GM21367 (cell line): ENCODE results near the gene SCUBE1.
"Not testable (repeated sequence)": the region's sequence is repeated elsewhere in the genome, so short reads cannot be mapped to it uniquely, and the experiment has no call there.

Experiments used
- ATAC-seq: cut with Tn5 transposase; IDR thresholded peaks from one replicate; pipeline ENCODE4 v1.9.1; 2021; ENCODE audit not compliant: unreplicated experiment

Gene SCUBE1

DNA sequence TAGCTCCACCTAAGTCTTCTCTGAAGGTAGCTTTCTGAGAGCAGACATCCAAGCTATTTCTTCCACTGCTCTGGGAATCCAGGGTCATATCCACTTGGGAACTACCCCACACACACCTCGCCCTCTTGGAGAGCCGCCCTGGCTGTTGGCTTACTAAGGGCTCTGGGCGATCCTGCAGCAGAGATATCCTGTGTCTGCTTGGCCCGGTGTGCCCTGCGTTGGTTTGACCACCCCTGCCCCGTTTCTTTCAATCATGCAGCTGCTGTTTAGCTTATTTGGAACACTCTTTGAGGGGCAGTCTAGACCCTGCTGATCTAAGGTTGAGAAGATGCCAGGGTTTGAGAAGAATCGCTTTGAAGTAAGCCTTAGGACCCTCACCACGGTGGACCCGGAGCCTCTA, 17.4 kb upstream of the SCUBE1 start:
- ATAC-seq = no peak

DNA sequence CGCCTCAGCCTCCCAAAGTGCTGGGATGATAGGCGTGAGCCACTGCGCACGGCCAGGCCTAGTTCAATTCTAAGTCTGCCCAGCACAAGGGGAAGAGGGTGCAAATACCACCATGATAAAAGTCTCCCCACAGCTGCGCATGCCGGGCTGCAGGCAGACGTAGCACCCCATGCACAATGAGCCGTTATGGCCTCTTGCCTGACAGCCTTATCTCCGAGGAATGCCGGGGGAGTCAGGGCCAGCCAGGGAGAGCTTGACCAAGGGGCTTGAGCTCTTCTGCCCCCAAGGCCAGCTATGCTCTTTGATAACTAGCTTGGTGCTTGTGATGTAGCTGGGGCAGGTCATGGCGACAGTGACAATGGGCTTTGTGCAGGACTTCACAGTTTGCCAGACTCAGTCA, 13.7 kb upstream of the SCUBE1 start:
- ATAC-seq = no peak

DNA sequence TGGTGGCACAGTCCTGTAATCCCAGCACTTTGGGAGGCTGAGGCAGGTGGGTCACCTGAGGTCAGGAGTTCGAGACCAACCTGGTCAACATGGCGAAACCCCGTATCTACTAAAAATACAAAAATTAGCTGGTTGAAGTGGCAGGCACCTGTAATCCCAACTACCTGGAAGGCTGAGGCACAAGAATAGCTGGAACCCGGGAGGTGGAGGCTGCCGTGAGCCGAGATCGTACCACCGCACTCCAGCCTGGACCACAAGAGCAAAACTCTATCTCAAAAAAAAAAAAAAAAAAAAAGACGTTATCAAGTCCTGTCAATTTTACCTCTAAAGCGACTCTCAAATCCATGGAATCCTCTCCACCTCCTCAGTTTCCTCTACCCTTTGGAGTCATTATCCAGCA, 12.5 kb upstream of the SCUBE1 start:
- not testable (repeated sequence) for ATAC-seq

DNA sequence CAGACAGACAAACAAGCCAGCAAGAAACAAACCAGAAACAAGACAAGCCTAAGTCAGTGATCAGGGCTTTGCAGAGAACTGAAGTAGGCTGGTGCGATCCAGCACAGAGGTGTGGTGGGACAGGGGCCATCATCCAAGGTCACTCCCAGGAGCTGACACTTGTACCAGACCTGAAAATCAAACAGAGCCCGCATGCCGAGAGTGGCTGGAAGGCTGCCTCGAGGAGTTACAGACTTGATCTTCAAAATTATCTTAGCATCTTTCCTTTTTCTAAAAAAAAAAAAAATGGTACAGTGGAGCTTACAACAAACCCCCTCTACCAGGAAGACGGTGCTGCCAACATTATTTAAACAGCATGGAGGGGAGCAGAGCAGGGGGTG, 8.8 kb upstream of the SCUBE1 start:
- ATAC-seq = no peak

DNA sequence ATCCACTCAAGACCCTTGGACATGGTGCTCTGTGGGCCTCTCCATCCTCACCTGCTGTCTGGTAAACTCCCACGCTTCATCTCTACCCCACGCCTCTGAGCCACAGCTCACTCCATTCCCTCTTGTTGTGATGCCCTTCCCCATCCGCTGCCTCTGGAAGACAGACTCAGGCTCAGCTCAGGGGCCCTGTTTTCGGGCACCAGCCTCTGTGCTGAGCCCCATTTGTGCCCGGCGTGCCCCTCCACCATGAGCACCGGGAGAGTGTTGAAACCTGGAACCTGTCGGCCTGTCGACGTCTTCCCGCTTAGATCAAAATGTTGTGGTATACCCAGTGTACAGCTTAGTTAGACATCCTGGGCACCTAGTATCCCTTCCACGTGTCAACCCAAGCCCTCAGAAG, 6.5 kb upstream of the SCUBE1 start:
- no peak for ATAC-seq

DNA sequence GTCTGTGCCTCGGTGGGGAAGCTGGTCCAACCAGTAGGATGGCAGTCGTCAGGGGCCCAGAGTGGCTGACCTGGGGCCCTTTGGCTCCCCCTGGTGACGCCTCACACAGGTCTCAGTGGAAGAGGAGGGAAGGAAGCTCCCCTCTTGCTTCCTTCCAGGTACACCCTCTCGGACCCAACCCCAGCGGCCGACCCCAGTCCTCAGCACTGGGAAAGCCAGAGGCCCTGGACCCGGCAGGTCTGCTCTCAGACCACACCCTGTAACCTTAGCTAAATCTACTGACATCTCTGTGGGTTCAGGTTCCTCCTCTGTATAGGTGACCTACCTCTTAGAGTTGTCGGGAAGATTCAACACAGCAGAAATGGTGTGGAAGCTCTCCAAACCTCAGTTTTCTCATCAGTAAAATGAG, 3.4 kb upstream of the SCUBE1 start:
- ATAC-seq = no peak

DNA sequence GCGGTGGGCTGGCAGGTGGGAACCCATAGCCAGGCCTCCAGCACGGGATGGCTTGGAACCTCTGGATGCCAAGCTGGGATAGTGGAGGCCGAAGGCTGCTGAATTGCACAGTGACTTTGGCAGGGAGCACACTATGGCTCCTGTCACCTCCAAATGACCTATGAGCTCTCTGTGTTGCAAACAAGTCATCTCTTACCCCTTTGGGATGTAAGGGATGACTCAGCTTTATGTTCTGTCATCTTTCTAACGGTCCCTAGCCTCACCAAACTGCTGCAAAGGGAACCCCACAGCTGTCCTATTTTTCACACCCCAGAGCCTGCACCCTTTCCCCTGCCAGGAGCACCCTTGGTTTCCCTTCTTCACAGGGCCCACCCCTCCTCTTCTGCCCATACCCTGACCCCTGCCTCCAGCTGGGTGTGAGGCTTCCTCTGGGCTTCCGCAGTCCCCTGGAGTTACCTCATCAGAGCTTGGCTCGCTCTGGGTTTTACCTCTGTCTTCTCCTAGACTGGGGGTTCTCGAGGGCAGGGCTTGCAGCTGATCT, 2.7 kb upstream of the SCUBE1 start:
- ATAC-seq = no peak

DNA sequence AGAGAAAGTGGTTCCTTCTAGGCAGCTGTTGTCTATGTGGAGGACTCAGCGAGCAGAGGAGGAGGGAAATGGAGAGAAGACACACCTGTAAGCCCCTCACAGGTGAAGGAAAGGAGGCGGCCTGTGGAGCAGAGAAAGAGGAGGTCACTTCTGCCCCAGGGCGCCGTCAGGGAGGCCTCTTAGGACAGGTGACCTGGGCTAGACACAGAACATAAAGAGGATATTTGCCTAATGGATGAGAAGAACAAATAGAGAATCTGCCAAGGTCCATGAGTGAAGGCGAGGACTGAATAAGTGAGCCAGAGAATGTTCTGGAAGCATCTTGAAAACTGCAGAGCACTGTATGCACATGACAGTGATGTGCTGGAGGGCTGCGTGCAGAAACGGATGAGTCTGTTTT, 2.2 kb upstream of the SCUBE1 start:
- ATAC-seq = no peak

DNA sequence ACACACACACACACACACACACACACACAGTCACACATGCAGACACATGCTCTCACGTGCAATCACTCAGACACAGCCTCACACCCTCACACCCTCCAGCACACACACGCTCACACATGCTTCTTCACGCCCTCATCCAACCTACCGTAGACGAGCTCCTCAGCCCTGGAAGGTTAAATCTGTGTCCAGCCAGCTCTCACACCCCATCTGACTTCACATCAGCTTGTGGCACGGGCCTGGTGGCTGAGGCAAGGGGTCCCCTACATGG, 1.3 kb upstream of the SCUBE1 start:
- ATAC-seq = no peak

DNA sequence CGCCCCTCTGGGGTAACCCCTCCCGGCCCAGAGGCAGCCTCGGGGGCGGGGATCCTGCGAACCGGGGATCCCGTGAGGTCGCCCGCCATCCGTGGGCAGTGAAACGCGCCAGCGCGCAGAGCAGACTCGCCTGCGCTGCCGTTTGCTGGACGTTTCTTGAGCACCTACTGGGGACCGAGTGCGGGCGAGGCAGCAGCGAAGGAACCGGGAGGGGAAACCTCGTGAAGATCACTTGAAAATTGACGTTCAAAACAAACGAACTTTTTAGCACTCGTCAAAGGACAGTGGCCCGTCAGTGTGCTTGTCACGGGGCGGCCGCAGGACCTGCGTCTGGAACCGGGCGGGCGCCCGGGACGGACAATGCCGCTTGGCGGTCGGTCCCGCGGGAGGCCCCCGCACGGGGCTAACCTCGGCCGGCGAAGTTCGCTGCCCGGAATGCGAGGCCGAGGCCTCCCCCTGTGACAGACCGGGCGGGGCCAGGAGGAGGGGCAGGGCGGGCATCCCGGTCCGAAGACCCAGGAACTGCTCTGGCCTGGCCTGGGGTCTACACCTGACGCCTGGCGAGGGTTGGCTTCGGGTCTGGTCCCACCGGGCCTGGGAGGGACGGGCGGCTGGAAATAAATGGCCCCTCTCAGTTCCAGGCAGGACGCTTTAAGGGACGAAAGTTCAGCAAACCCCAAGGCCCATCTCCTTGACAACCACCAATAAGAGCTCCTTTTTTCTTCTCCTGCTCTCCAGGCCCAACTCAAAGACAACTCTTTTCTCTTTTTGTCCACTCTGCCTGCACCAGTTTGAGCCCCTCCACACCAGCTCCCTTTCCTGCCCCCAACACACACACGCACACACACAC, 723 bp upstream of the SCUBE1 start:
- no peak for ATAC-seq

DNA sequence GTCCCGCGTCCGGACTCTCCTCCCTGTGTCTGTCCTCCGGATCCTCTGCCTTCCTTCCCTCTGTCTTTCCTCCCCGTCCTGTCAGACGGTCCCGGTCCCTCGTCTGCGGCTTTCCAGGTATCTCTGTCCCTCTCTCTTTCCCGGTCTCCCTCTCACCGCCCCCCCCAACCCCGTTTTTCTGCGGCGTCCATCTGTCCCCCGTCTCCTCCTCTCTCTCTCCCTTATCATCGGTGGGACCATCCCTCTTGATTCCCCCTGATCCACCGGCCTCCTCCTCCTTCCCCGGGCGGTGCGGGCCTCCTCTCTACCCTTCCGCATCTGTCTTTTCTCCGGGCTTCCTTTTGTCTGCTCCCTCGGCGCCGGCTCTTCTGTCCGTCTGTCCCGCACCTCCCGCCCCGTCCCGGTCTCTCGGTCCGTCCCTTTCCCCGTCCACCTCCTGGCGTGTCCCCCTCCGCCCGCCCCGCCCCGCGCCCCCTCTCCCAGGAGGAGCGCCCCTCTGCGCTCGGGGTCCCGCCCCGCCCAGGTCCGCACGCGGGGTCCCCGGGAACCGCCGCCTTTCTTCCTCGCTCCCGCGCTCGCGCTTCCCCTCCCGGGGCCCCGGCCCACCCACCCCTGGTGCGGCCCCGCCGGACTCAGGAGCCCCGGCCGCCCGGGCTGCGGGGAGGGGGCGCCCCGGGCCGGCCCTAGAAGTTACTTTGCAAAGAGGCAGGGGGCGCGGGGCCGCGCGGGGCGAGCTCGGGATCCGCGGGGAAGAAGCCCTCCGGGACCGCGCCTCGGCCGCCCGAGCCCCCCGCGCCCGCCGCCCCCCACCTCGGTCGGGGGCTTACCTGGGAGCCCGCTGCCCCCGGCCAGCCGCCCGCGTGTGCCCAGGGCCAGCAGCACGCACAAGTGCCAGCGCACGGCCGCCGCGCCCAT, 568 bp downstream of the SCUBE1 start:
- no peak for ATAC-seq

DNA sequence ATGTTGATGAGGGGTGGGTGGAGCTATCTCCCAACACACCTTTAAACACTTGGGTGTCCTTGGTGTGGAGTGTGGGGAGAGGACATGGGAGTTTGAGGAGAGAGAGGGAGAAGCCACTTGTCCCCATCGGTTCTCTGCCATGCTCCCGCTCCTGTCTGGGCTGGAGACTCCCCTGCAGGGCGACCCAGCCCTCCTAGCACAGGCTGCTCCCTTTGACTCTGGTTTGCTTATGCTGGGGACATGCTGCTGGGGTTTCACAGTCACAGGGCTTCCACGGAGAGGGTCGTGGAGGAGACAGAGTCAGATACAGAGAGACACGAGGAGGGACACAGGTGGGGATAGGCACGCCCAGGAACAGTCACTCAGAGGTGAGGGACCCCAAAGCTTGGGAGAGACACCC, 1.6 kb downstream of the SCUBE1 start:
- no peak for ATAC-seq

DNA sequence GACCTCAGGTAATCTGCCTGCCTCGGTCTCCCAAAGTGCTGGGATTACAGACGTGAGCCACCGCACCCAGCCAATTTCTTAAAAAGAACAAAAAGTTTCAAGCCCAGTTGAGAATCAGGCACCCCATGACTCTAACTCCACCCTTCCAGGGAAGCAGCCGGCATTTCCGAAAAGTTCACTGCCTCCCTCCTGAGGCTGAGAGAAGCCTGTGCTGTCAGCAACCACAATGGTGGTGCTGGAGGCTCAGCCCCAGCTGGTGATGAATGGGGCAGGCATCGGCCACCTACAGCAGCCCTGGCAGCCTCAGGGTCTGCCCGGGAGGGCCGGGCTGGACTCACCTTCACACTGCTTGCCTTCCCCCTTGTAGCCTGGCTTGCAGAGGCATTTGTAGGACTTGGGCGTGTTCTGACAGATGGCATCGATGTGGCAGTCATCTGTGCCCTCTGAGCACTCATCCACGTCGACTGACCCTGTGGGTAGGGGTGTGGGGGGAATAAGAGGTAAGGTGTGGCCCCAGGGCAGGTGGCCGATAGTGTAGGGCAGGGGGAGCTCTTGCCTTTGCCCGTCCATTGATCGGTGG, 4.3 kb downstream of the SCUBE1 start:
- no peak for ATAC-seq

DNA sequence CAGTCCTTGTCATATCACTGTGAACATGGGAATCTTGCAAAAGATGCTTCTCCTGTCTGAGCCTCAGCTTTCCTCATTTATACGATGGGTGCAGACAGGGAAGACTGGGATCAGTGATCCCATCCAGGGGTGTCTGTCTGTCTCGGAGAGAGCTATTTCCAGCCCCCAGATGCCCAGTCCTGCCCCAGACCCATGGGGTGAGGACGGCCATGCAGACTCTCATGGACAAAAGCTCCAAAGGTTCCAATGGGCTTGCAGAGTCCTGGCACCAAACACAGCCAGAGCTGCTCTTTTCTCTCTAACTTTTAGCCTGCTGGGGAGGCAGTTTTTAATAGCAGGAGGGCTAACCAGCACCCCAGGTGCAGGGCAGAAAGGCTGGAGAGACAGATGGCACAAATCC, 5.2 kb downstream of the SCUBE1 start:
- no peak for ATAC-seq

DNA sequence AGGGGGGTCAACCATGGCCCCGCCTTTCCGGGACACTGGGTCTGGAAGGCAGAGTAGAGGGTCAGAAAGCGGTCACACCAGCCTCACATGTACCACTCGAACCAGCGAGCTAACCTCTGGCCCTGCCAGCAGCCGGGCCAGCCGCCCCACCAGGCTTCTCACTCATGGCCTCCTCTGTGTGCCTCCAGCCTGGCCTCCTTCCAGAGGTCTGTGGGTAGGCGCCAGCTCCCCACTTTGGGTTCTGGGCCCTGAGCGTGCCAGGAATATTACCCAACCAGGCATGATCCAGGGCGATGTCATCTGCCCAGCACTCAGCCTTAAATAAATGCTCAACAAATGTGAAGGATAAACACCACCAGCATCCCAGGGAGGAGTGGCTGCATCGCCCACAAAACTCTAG, 5.8 kb downstream of the SCUBE1 start:
- ATAC-seq = no peak

DNA sequence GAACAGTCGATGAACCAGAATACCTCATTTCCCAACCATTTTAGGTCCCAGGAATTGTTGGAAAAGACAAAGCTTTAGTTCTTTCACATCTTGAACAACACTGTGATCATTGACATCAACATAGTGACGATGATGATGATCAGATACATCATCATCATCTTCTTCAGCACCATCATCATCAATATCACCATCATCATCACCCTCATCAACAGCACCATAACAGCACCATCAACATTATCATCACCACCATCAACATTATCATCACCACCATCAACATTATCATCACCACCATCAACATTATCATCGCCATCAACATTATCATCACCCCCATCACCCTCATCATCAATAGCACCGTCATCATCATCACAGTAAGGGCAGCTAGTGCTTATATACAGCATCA, 8.8 kb downstream of the SCUBE1 start:
- ATAC-seq = no peak

DNA sequence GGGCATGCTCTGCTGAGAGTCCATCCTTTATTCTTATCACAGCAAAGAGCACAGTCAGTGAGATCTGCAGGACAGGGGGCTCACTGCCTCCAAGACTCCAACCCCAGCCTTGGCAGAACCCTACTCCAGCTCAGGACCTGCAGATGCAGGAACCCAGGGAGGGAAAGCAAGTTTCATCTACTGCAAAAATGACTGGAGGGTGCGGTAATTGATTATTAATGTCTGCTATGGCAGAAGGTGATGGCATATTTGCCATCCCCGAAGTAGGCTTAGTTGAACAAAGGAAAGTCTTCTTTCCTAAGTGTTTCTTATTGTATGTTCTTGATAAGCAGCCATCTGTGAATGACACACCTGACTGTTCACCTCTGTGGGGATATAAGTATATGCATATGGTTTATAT, 9.2 kb downstream of the SCUBE1 start:
- no peak for ATAC-seq

DNA sequence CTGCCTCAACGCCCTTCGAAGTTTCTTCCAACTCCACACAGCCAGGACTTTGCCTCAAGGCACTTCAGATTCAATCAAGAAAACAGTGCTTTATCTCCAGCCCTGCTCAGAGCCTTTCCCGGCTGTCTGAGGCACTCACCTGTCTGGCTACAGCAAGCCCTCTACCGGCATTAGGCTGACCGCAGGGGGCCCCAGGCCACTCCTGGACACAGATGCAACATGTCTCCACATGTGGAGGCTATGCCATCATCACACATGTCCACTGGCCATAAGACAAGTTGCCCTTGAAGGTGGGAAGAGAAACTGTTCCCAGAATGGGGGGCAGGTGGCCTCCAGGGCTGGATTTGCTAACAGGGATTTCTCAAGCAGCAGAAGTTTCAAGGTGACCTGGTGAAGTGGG, 10.0 kb downstream of the SCUBE1 start:
- ATAC-seq = no peak

DNA sequence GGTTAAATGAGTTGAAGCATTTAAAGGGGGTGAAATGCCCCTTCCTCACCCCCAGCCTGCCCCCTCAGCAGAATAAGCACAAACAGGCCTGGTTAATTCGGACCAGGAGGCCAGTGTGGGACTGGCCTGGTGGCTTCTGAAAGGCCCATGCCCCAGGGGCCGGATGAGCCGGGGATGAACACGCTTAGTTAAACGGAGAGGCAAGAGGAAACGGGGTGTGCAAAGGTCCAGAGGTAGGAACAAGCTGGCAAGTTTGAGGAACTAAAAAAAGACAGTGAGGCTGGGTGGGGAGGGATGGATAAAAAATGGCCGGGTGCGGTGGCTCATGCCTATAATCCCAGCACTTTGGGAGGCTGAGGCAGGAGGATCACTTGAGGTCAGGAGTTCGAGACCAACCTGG, 11.5 kb downstream of the SCUBE1 start:
- no peak for ATAC-seq

DNA sequence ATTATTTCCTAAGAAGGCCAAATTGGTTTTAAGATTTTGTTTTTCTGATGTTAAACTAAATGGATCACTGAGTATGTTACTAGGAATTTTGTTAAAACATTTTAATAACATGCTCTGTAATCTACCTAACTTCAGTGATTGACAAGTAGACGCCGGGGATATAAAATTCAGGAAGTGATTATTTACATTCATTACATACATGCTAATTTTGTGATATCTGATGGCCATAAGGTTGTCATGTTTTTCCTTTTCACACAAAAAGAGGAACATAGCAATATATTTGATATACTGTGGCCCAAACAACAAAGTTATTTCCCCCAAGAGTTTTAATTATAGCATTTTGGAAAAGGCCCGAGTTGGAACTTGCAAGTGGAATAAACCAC, 12.1 kb downstream of the SCUBE1 start:
- no peak for ATAC-seq

DNA sequence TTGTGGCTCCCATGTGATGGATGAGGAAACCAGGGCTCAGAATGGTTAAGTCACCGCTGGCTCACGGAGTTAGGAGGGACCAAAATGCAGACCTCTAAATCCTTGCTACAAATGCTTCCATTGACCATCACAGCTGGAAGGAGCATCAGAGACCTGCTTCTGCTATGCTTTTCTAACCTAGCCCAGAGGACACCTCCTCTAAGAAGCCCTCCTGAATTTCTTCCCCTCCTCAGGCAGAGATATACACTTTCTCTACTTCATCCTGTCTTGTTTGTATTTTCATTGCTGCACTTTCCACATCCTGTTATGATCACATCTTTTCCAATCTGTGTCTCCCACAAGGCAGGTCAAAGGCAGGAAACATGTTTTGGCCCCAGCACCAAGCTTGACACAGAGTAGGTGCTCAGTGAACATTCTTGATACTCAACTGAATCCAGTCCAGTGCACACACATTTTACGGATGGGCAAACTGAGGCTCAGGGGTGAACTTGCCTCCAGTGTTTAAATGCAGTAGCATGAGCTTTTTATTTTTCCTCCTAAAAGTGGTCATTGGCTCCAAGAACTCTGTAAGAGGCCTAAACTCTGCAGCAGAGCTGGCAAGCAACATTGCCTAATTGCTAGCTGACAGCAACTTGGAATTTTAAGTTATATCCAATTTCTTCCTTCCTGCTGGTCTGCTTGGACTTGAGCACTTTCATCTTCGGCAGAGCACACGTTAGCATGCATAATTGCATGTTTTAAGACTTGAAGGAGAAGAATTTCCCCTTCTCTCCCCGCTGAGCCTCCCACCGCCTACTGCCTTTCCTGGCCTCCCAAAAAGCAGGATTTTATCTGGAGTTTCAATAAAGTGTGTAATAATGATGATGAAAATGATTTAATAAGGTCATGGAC, 12.7 kb downstream of the SCUBE1 start:
- no peak for ATAC-seq
